ENCODE data around the gene OSBPL7.

GRCh38 chr17:47821031-47821423 lies 567 bp downstream of the OSBPL7 start:
- TF ChIP-seq CTCF (IDR thresholded peaks at IDR 0.05; ENCODE audit: low read depth, low read length, missing input control) = no peak
- TF ChIP-seq JUND (IDR thresholded peaks at IDR 0.05) = no peak
- TF ChIP-seq REST (IDR thresholded peaks at IDR 0.05) = no peak
- no peak for TF ChIP-seq RAD21 (IDR thresholded peaks at IDR 0.05)
- no peak for TF ChIP-seq MAX (IDR thresholded peaks at IDR 0.05)
- TF ChIP-seq ATF3 (IDR thresholded peaks at IDR 0.05) = no peak
- TF ChIP-seq HNF4A (conservative IDR thresholded peaks at IDR 0.05) = no peak
- no peak for TF ChIP-seq FOXA1 (IDR thresholded peaks at IDR 0.05)
- no peak for TF ChIP-seq ZBTB33 (IDR thresholded peaks at IDR 0.05)

Measured in liver (tissue), 3 donors.